ENCODE results near the gene CAT. TPM values are rescaled to one million over a fixed set of nuclear protein-coding genes. Genes with fewer than 3 reads are reported as not detected.

The CAT gene
- polyA plus RNA-seq, 4 donors = 76.7 to 222 (median 101) TPM

DNA sequence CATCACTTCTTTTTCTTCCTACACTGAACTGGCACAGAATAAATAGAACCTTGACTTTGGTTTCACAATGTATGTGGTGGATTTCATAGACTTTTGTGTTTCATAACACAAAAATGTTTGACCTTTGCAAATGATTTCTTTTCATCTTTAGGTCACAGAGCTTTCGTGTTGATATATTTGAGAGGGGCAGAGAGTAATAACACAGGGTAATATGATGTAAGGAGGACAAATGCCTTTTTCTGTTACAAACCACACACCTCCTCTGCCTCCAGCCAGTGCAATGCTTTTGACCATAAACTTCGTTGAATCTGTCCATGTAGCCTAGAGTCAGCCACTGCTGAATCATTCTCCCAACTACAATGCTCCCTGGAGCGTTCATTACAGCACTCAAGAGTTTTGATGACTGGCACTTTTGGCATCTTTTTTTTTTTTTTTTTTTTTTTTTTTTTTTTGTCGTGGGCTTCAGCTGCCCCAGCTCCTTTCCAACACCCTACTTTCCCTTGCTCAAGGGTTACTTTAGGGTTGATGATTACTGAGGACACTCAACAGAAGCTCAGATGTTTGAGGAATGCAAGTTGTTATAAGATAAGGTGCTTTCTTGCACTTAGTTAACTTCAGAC lies 11.4 kb upstream of the CAT start:
- no peaks in the 10 kb centered on the region for H3K9me3 ChIP-seq (ENCODE audit: control insufficient read depth in 2 of 2, insufficient read depth in 1 of 2, low read depth in 1 of 2, low read length in 1 of 2)
- H3K27ac ChIP-seq (ENCODE audit: low read depth in 1 of 3, low read length in 2 of 3) = no peak overlapping the region
- no peak overlapping the region for H3K4me3 ChIP-seq (ENCODE audit: low read depth in 1 of 3, low read length in 3 of 3)
- H3K27me3 ChIP-seq (ENCODE audit: control insufficient read depth in 3 of 3, insufficient read depth in 3 of 3, low read length in 3 of 3) = peaks cover 0 to 2% (median 0%) of the 10 kb centered on the region in 3 donors
- FAIRE-seq (no peak), DNase-seq (no peak)
- H3K4me1 ChIP-seq (ENCODE audit: control insufficient read depth in 3 of 3, insufficient read depth in 2 of 3, low read depth in 1 of 3, low read length in 2 of 3) = no peaks in the 10 kb centered on the region
- 40 to 50% (median 47%) methylated on average over 4 of the region's 4 CpGs for WGBS, 3 donors
- H3K36me3 ChIP-seq (ENCODE audit: control insufficient read depth in 3 of 3, insufficient read depth in 2 of 3, low read depth in 1 of 3, low read length in 3 of 3) = no peaks in the 10 kb centered on the region

DNA sequence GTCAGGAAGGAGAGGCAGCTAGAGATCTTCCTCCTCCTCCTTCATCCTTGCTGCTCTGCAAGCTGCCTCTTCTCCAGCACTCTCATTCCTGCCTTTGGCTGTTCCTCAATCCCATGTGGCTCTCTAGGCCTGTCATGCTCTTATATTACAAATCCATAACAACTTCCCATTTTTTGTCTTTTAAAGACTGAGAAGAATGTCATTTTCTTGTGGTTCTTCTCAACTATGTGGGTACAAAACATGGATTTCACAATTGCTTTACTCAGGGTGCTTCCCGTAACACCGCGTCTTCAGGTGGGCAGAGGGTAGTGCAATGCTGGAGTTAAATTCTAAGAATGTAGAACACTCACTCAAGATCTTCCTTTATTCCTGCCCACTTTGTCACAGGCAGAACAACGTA lies 6.8 kb upstream of the CAT start:
- DNase-seq (no peak), FAIRE-seq (no peak)
- H3K36me3 ChIP-seq (ENCODE audit: control insufficient read depth in 3 of 3, insufficient read depth in 2 of 3, low read depth in 1 of 3, low read length in 3 of 3) = no peaks in the 10 kb centered on the region
- H3K4me3 ChIP-seq (ENCODE audit: low read depth in 1 of 3, low read length in 3 of 3) = no peak overlapping the region
- H3K4me1 ChIP-seq (ENCODE audit: control insufficient read depth in 3 of 3, insufficient read depth in 2 of 3, low read depth in 1 of 3, low read length in 2 of 3) = no peaks in the 10 kb centered on the region
- 88 to 94% (median 92%) methylated on average over 4 of the region's 4 CpGs for WGBS, 3 donors
- H3K9me3 ChIP-seq (ENCODE audit: control insufficient read depth in 2 of 2, insufficient read depth in 1 of 2, low read depth in 1 of 2, low read length in 1 of 2) = no peaks in the 10 kb centered on the region
- H3K27me3 ChIP-seq (ENCODE audit: control insufficient read depth in 3 of 3, insufficient read depth in 3 of 3, low read length in 3 of 3) = no peaks in the 10 kb centered on the region
- H3K27ac ChIP-seq (ENCODE audit: low read depth in 1 of 3, low read length in 2 of 3) = no peak overlapping the region

DNA sequence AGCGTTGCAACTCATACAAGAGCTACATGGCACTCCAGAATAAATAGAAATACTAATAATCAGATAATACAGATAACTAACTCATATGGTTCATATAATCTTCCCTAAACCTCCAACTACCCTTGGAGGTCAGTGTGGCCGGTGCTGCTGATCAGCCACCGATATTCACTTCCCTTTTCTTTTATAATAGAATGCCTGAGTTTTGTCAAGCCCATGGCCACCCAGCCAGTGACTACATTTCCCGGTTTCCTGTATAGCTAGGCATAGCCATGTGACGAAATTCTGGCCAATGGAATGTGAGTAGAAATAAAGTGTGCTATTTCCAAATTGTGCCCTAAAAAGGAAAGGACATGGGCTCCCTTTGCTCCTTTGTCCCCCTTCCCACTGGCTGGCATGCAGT lies 5.9 kb upstream of the CAT start:
- no peaks in the 10 kb centered on the region for H3K4me1 ChIP-seq (ENCODE audit: control insufficient read depth in 3 of 3, insufficient read depth in 2 of 3, low read depth in 1 of 3, low read length in 2 of 3)
- no peaks in the 10 kb centered on the region for H3K9me3 ChIP-seq (ENCODE audit: control insufficient read depth in 2 of 2, insufficient read depth in 1 of 2, low read depth in 1 of 2, low read length in 1 of 2)
- 70 to 90% (median 74%) methylated on average over 5 of the region's 5 CpGs for whole genome bisulfite sequencing, 3 donors
- FAIRE-seq (no peak), DNase-seq (no peak)
- no peaks in the 10 kb centered on the region for H3K27me3 ChIP-seq (ENCODE audit: control insufficient read depth in 3 of 3, insufficient read depth in 3 of 3, low read length in 3 of 3)
- H3K4me3 ChIP-seq (ENCODE audit: low read depth in 1 of 3, low read length in 3 of 3) = no peak overlapping the region
- no peaks in the 10 kb centered on the region for H3K36me3 ChIP-seq (ENCODE audit: control insufficient read depth in 3 of 3, insufficient read depth in 2 of 3, low read depth in 1 of 3, low read length in 3 of 3)
- H3K27ac ChIP-seq (ENCODE audit: low read depth in 1 of 3, low read length in 2 of 3) = no peak overlapping the region

DNA sequence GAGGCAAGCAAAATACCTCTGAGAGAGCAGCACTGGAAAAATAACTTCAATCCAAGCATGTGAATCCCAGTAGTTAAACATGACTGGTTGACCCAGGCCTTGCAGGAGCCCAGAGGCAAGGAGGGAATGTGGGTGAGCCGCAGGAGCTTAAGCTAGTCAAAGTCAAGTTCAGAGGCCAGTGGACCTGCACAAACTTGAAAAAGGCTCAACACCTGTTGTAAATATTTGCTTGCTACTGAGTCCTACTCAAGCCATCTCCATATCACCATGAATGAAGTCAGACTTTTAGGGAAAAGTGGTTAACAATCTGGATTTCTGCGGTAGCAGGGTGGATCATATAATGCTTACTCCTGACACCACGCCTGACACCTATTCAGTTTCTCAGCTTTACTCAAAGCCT lies 4.8 kb upstream of the CAT start:
- Histone ChIP-seq H3K9me3 (ENCODE audit: control insufficient read depth in 2 of 2, insufficient read depth in 1 of 2, low read depth in 1 of 2, low read length in 1 of 2) (no peaks in the 10 kb centered on the region), H3K4me3 (ENCODE audit: low read depth in 1 of 3, low read length in 3 of 3) (no peak overlapping the region), H3K4me1 (ENCODE audit: control insufficient read depth in 3 of 3, insufficient read depth in 2 of 3, low read depth in 1 of 3, low read length in 2 of 3) (no peaks in the 10 kb centered on the region), H3K36me3 (ENCODE audit: control insufficient read depth in 3 of 3, insufficient read depth in 2 of 3, low read depth in 1 of 3, low read length in 3 of 3) (no peaks in the 10 kb centered on the region), H3K27ac (ENCODE audit: low read depth in 1 of 3, low read length in 2 of 3) (no peak overlapping the region), H3K27me3 (ENCODE audit: control insufficient read depth in 3 of 3, insufficient read depth in 3 of 3, low read length in 3 of 3) (no peaks in the 10 kb centered on the region)
- no peak for DNase-seq
- no peak for FAIRE-seq
- 86 to 93% (median 93%) methylated on average over 3 of the region's 3 CpGs for WGBS, 3 donors

DNA sequence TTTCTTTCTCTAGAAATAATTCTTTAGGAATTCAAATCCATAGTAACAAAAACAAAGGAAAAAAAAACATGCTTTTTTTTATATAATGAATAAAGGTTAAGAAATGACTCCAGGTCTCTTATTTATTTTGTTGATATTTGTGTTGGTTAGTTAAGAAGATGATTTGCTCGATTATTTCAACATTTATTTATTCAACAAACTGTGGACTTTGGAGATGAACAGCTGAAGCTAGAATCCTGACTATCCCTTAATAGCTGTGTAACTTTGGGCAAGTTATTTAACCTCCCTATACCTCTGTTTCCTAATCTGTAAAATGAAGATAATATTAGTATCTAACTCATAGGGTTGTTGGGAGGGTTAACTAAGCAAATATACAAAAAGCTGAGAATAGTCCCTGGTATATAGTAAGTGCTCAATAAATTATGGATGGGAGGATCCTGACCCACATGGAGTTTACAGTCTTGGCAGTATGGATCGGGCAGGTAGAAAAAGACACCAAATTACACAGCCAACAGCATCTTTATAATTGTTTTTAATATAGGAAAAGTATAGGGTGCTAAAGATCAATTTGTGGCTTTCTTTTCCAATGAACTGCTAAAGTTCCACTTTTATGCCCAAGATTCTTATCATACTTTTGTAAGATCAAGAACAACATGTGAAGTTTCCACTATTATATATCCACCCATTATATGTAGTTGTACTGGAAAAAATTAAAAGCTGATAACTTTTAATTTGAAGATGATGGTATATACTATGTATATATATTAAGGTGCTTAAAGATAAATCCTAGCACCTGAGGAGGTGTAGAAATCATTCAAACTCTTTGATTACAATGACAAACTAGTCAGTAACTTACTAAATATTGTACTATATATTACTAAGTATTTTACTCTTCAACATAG lies 1.3 kb upstream of the CAT start:
- FAIRE-seq (no peak), DNase-seq (no peak)
- H3K27ac ChIP-seq (ENCODE audit: low read depth in 1 of 3, low read length in 2 of 3) = no peak overlapping the region
- peaks cover 0 to 3% of the 10 kb centered on the region in 2 donors for H3K9me3 ChIP-seq (ENCODE audit: control insufficient read depth in 2 of 2, insufficient read depth in 1 of 2, low read depth in 1 of 2, low read length in 1 of 2)
- peaks cover 0 to 3% (median 0%) of the 10 kb centered on the region in 3 donors for H3K36me3 ChIP-seq (ENCODE audit: control insufficient read depth in 3 of 3, insufficient read depth in 2 of 3, low read depth in 1 of 3, low read length in 3 of 3)
- WGBS, 3 donors = 80 to 84% (median 82%) methylated on average over 2 of the region's 2 CpGs
- peaks cover 0 to 10% (median 8%) of the 10 kb centered on the region in 3 donors for H3K4me1 ChIP-seq (ENCODE audit: control insufficient read depth in 3 of 3, insufficient read depth in 2 of 3, low read depth in 1 of 3, low read length in 2 of 3)
- H3K4me3 ChIP-seq (ENCODE audit: low read depth in 1 of 3, low read length in 3 of 3) = no peak overlapping the region
- H3K27me3 ChIP-seq (ENCODE audit: control insufficient read depth in 3 of 3, insufficient read depth in 3 of 3, low read length in 3 of 3) = no peaks in the 10 kb centered on the region

DNA sequence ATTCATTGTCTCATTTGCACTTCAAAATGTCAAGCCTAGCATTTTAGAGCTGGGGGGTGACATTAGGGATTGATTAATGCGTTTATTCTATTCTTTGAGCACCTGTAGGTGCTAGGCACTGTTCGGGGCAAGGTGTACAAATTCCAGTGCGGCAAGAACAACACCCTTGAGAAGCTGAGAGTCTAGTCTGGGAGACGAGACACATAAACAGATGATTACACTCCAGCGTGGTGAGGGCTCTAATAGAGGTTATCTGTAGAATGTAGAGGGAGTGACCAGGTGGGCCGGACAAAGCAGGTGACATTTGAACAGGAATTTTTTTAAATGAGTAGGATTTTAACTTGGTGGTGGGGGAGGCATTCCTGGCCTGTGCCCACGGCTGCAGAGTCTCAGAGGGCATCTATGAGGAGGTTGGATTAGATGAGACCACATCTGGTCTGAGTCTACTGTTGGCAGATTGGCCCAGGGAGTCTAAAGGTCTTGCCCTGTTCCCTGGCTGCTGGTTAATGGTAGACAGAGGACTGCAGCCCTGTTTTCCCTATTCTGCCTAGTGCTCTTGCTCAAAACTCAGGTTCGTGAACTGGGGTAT lies 970 bp downstream of the CAT start:
- no peak for FAIRE-seq
- Histone ChIP-seq H3K36me3 (ENCODE audit: control insufficient read depth in 3 of 3, insufficient read depth in 2 of 3, low read depth in 1 of 3, low read length in 3 of 3) (peaks cover 0 to 3% (median 0%) of the 10 kb centered on the region in 3 donors), H3K9me3 (ENCODE audit: control insufficient read depth in 2 of 2, insufficient read depth in 1 of 2, low read depth in 1 of 2, low read length in 1 of 2) (peaks cover 0 to 3% of the 10 kb centered on the region in 2 donors), H3K4me1 (ENCODE audit: control insufficient read depth in 3 of 3, insufficient read depth in 2 of 3, low read depth in 1 of 3, low read length in 2 of 3) (peaks cover 2 to 11% (median 10%) of the 10 kb centered on the region in 3 donors), H3K4me3 (ENCODE audit: low read depth in 1 of 3, low read length in 3 of 3) (peak overlapping the region; percentile 62 to 95 (median 73)), H3K27me3 (ENCODE audit: control insufficient read depth in 3 of 3, insufficient read depth in 3 of 3, low read length in 3 of 3) (no peaks in the 10 kb centered on the region), H3K27ac (ENCODE audit: low read depth in 1 of 3, low read length in 2 of 3) (peak overlapping the region; percentile 88 to 95 (median 95))
- WGBS, 3 donors = 7 to 21% (median 20%) methylated on average over 8 of the region's 8 CpGs
- DNase-seq = peak; percentile 57 to 78

DNA sequence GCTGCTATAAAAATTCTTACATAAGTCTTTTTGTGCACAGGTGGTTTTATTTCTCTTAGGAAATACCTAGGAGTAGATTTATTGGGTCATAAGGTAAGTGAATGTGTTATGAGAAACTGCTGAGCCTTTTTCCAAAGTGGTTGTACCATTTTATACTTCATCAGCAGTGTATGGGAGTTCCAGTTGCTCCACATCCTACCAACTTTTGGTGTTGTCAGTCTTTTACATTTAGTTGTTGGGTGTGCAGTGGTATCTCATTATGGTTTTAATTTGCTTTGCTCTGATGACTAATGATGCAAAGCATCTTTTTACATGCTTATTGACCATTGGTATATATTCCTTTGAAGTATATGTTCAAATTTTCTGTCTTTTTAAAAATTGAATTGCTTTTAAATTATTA lies 3.1 kb downstream of the CAT start:
- peaks cover 2 to 11% (median 10%) of the 10 kb centered on the region in 3 donors for H3K4me1 ChIP-seq (ENCODE audit: control insufficient read depth in 3 of 3, insufficient read depth in 2 of 3, low read depth in 1 of 3, low read length in 2 of 3)
- peaks cover 0 to 3% (median 0%) of the 10 kb centered on the region in 3 donors for H3K36me3 ChIP-seq (ENCODE audit: control insufficient read depth in 3 of 3, insufficient read depth in 2 of 3, low read depth in 1 of 3, low read length in 3 of 3)
- FAIRE-seq = no peak
- DNase-seq = no peak
- H3K27me3 ChIP-seq (ENCODE audit: control insufficient read depth in 3 of 3, insufficient read depth in 3 of 3, low read length in 3 of 3) = no peaks in the 10 kb centered on the region
- peaks cover 0 to 3% of the 10 kb centered on the region in 2 donors for H3K9me3 ChIP-seq (ENCODE audit: control insufficient read depth in 2 of 2, insufficient read depth in 1 of 2, low read depth in 1 of 2, low read length in 1 of 2)
- no peak overlapping the region for H3K27ac ChIP-seq (ENCODE audit: low read depth in 1 of 3, low read length in 2 of 3)
- H3K4me3 ChIP-seq (ENCODE audit: low read depth in 1 of 3, low read length in 3 of 3) = no peak overlapping the region

DNA sequence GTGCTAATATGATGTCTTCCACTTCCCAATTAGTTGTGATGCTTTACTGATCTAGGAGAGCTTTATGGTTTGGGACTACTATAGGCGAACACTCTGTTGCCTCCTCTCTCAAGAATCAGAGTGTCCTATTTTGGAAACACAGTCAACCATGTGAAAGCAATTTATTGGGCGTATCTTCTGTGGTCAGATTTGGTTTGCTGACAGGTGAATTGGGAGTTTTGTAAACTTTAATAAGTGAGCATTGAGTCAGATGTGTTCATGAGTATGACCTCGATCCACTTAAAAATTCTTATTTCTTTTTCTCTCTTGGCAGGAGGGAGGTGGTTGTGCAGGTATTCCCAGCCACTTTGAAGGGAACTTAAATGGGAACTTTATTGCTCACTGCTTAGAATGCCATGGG lies 4.4 kb downstream of the CAT start:
- FAIRE-seq (no peak), DNase-seq (no peak)
- Histone ChIP-seq H3K27ac (ENCODE audit: low read depth in 1 of 3, low read length in 2 of 3) (no peak overlapping the region), H3K4me3 (ENCODE audit: low read depth in 1 of 3, low read length in 3 of 3) (no peak overlapping the region), H3K4me1 (ENCODE audit: control insufficient read depth in 3 of 3, insufficient read depth in 2 of 3, low read depth in 1 of 3, low read length in 2 of 3) (peaks cover 2 to 11% (median 10%) of the 10 kb centered on the region in 3 donors), H3K27me3 (ENCODE audit: control insufficient read depth in 3 of 3, insufficient read depth in 3 of 3, low read length in 3 of 3) (no peaks in the 10 kb centered on the region), H3K36me3 (ENCODE audit: control insufficient read depth in 3 of 3, insufficient read depth in 2 of 3, low read depth in 1 of 3, low read length in 3 of 3) (peaks cover 0 to 3% (median 0%) of the 10 kb centered on the region in 3 donors), H3K9me3 (ENCODE audit: control insufficient read depth in 2 of 2, insufficient read depth in 1 of 2, low read depth in 1 of 2, low read length in 1 of 2) (peaks cover 0 to 3% of the 10 kb centered on the region in 2 donors)
- 77 to 80% (median 80%) methylated on average over 3 of the region's 3 CpGs for WGBS, 3 donors

Measured in small intestine (tissue), 7 donors.